ENCODE measurements around the gene CDH1.

Gene CDH1

DNA sequence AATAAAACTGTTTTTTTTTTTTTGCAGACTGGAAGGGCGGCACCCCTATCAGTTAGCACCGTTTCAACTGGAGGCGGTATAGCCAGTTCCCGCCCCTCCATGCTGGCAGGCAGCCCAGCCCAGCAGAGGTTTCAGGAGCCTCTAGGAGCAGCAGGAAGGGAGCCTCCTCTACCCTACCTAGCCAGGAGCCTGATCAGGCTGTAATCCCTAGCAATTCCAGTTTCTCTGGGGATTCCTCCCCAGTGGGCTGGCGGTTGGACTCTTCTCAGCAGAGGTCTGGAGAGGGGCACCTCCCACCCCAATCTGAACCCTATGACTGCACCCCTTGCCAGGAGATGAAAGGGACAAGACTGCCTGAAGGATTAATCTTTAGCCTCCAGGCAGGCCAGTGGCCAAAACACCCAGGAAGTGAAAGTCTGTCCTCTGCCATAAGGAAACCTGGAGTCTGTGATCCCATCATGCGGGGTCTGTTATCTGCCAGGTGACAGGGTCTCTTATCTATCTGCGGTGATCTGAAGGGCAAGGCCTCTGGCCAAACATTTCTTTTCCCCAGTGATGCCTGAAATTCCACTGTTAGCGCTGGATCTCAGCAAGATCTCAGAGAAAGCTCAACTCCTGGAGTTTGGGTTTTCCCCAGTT lies 4.9 kb upstream of the CDH1 start:
- no peak for DNase-seq (ENCODE audit: low spot score)

DNA sequence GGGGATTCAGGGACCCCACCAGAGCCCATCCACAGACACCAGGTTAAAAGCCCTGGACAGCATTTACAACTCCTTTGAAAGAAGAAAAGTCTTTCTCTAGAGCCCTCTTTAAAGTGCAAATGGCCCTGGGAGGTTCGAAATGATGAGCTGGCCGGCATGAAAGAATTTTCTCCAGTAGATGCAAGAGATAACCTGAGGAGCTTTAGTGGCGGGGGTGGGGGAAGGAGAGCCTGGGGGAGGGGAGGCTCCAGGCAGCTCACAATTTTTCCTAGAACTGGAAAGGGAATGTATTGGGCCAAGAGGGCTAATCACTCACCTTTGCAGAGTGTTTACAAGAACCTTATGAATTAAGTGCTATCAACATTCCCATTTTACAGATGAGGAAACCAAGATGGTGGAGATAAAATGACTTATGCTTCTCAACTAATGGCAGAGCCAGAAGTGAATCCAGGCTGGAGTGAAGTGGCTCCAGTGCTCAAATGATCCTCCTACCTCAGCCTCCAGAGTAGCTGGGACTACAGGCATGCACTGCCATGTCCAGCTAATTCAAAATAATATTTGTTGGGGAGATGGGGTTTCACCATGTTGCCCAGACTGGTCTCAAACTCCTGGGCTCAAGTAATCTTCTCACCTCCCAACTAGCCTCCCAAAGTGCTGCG lies 4.2 kb upstream of the CDH1 start:
- DNase-seq (ENCODE audit: low spot score), result no peak

DNA sequence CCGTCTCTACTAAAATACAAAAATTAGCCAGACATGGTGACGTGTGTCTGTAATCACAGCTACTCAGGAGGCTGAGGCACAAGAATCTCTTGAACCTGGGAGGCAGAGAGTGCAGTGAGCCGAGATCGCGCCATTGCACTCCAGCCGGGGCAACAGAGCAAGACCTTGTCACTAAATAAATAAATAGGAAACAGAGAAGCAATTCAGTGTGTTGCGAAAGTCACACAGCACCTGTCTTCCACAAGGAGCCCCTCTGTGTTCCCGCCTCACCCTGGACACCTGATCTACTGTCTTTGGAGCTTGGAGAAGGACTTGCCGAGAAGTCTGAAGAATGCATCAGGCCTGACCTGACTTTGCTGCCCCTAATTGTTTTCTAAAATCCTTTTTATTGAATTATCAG lies 3.5 kb upstream of the CDH1 start:
- no peak for DNase-seq (ENCODE audit: low spot score)

DNA sequence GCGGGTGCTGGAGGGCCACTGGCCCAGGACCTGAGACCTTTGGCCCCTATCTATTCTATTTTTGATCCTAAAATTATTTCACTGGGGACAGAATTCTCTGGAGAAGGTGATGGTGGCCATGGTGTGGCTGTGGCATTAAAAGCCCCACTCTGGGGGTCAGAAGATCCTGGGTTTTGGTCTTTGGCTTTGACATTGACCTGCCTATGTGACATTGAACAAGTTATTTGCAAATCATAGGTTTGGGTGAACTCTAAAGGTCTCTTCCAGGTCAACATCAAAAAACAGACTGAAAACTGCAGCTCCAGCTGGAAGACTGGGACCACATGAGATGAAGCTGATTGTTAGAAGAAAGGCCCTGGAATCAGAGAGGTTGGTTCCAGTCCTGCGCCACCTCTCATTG lies 2.3 kb upstream of the CDH1 start:
- DNase-seq (ENCODE audit: low spot score), result no peak

DNA sequence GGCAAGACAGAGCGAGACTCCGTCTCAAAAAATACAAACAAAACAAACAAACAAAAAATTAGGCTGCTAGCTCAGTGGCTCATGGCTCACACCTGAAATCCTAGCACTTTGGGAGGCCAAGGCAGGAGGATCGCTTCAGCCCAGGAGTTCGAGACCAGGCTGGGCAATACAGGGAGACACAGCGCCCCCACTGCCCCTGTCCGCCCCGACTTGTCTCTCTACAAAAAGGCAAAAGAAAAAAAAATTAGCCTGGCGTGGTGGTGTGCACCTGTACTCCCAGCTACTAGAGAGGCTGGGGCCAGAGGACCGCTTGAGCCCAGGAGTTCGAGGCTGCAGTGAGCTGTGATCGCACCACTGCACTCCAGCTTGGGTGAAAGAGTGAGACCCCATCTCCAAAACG lies 531 bp upstream of the CDH1 start:
- no peak for DNase-seq (ENCODE audit: low spot score)

DNA sequence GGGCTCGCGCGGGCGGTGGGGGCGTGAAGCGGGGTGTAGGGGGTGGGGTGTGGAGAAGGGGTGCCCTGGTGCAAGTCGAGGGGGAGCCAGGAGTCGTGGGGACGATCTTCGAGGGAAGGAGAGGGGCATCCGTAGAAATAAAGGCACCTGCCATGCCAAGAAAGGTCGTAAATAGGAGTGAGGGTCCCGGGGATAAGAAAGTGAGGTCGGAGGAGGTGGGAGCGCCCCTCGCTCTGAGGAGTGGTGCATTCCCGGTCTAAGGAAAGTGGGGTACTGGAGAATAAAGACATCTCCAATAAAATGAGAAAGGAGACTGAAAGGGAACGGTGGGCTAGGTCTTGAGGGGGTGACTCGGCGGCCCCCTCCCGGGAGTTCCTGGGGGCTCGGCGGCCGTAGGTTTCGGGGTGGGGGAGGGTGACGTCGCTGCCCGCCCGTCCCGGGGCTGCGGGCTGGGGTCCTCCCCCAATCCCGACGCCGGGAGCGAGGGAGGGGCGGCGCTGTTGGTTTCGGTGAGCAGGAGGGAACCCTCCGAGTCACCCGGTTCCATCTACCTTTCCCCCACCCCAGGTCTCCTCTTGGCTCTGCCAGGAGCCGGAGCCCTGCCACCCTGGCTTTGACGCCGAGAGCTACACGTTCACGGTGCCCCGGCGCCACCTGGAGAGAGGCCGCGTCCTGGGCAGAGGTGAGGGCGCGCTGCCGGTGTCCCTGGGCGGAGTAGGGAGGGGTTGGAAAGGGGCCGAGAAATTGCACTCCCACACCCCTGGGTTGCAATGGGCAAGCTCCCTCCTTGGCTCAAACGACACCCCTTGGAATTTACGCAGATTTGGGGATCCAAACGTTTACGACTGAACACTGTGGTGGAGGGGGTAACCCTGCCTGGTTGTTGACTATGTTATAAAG lies 888 bp downstream of the CDH1 start:
- no peak for DNase-seq (ENCODE audit: low spot score)

DNA sequence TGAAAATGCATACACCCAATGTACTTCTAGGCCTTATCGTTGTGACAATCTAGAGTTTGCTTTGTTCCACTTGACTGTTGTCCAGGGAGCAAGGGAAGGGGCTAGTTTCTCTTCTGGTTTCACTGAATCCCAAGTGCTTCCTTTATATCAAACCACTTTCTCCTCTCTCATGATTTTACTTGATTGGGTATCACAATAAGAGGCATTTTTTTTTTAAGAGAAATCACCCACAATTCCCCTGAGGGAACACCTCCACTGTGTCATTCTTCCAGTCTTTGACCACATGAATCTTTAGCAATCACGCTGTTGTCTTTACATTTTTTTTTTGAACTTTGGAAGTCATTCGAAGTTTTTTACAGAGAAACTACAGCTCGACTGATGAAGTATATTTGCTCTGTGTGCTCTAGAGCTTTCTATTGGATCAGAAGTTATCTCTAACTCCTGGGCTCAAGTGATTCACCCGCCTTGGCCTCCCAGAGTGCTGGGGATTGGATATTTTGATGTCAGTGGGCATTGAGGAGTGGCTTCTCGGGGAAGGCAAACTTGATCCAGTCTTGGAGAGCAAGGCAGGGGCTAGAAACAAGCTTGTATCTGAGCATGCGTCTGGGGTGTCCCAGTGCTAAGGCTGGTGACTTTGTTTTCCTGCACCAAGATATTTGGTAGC lies 3.0 kb downstream of the CDH1 start:
- no peak for DNase-seq (ENCODE audit: low spot score)

DNA sequence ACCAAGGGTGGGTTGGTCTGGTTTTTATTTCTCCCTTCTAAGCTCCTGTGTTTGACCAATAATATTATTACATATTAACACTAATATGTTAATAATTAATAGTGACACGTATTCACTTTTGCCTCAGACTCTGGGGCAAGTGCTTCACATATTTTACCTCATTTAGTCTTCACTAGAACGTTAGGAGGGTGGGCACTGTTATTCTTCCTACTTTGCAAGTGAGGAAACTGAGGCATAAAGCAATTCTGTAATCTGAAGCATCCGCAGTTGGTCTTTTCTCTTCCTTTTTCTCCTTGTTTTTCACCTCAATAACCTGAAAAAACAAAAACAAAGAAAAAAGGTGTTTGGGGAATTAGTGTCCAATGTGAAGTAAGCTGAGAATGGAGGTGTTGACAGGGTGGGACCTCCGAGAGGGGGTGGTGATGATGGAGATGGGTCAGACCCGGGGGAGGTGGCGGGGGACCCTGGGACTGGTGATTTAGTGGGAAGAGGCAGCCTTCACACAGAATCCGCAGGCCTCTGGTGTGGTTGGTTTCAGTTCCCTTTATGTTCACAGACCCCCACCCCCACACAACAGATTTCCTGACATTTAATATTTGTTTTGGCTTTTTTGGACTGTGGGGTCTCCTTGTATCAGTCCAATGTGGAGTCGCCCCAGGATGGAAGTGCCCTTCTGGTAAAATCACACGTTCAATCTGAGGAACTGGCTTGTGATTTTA lies 3.7 kb downstream of the CDH1 start:
- no peak for DNase-seq (ENCODE audit: low spot score)

DNA sequence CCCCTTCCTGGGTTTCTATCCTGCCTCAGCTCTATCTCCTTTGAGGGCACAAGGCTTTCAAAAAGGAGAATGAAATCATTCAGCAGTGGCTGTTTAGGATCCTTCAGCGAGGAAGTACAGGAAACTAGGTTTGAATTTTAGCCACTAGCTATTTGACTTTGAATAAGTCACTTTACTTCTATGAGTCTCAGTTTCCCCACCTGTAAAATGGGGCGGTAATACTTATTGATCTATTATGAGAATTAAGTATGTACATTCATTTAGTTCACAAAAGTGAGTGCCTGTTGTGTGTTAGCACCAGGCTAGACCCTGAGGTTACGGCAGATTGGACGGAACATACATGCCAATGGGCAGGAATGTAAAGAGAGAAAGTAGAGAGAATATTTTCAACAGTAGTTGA lies 6.6 kb downstream of the CDH1 start:
- no peak for DNase-seq (ENCODE audit: low spot score)

DNA sequence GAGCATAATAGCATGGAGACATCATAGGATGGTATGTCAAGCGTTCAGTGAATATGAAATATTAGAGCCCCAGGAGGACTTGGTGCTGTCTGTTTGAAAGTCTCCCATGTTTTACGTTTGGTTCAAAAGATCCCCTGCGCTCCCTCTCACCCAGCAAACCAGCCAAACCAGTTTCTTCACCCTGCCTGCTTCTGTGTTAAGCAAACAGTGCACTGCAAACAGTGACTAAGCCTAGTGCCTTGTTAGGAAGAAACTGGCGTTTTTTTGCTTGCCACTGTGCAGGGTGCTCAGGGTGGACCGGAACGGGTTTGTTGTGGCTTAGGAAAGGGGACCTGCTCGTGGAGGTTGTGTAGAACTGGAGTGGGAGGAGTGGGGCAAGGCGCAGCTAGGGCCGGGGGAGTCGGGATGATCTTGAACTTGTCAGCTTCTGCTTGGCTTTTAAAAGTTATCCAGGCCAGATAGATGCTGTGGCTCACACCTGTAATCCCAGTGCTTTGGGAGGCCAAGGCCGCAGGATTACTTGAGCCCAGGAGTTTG lies 7.7 kb downstream of the CDH1 start:
- no peak for DNase-seq (ENCODE audit: low spot score)

DNA sequence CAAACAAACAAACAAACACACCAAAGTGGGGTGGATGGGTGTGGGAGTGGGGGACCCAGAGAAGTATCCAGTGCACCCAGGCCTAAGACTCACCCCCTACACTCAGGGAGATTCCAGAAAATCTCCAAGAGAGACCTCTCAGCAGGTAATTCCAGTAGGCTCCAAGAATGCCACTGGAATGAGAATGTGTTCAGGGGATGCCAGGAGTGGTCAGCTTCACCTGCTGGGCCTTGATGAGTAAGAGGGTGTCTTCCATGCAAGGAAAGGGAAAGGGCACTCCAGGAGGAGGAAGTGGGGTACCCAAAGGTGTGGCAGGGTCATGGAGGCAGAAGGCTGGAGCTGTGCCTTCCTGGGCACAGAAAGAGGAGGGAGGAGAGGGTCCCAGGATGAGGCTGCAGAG lies 9.9 kb downstream of the CDH1 start:
- no peak for DNase-seq (ENCODE audit: low spot score)

DNA sequence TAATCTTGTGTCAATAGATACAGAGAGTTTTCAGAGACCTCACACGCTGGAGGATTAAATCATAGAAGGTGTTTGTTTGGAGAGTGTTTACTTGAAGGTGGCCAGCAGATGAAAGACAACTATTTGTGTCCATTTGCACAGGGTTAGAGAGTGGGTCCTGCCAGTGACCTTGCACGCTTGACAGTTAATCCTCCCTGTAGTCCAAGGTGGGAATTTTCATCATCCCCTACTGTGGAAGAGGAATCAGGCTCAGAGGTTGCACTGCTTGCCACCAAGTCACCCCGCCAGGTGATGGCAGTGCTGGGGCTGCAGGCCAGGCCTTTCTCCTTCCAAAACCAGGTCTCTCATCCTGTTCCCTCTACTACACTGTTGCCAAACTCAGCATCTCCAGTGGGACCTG lies 12.3 kb downstream of the CDH1 start:
- DNase-seq (ENCODE audit: low spot score), result no peak

DNA sequence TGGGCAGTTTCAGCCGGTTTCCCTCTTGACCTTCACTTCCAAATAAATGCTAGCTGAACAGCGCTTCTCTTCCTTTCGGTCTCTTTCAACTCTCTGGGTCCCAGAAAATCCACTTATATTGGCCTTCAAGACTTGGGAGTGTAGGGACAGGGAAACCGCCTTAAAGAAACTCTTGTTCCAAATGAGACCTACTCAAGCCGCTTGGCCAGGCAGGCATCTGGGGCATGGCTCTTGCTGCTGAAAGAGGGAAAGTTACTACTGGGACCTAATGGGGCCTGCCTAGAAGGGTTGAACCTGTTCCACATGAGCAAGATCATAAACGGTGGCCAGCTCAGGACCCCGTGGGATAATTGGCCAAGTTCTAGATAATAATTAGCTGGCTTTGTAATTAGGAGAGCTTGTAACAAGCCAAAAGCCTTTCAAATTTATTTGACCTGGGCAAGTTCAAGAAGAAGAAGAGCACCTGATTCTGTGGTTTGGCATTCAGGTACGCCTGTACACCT lies 13.2 kb downstream of the CDH1 start:
- no peak for DNase-seq (ENCODE audit: low spot score)

DNA sequence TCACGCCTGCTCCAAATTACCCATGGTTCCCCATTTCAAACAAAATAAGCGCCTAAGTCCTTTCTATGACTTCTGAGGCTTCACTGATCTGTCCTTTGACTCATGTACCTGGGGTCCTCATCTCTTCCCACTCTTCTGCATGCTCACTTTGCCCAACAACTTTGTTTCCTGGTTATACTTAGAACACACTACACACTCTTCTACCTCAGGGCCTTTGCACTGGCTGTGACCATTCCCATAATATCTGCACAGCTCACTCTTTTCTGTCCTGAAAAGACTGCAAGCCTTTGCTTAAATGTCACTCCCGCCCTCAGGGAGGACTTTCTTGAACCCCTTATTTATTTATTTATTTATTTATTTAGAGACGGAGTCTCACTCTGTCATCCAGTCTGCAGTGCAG lies 14.1 kb downstream of the CDH1 start:
- DNase-seq (ENCODE audit: low spot score), result no peak

DNA sequence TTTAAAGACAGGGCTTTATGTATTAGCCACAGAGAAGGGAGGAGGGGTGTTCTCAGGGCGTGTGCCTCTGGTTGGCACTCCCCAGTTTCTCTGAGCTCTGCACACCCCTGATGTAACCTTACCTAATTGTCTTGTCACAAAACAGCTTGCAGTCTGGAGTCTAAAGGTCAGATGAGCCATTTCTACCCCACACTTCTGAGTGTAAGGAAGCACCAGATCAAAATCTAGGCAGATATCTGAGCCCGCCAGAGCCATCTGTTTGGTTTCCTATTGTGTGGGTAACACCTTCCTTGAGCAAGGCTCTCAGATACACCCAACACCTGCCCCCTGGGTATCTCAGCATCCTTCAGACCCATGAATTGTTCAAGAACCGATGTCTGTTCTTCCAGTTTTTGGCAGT lies 15.5 kb downstream of the CDH1 start:
- DNase-seq (ENCODE audit: low spot score), result no peak

DNA sequence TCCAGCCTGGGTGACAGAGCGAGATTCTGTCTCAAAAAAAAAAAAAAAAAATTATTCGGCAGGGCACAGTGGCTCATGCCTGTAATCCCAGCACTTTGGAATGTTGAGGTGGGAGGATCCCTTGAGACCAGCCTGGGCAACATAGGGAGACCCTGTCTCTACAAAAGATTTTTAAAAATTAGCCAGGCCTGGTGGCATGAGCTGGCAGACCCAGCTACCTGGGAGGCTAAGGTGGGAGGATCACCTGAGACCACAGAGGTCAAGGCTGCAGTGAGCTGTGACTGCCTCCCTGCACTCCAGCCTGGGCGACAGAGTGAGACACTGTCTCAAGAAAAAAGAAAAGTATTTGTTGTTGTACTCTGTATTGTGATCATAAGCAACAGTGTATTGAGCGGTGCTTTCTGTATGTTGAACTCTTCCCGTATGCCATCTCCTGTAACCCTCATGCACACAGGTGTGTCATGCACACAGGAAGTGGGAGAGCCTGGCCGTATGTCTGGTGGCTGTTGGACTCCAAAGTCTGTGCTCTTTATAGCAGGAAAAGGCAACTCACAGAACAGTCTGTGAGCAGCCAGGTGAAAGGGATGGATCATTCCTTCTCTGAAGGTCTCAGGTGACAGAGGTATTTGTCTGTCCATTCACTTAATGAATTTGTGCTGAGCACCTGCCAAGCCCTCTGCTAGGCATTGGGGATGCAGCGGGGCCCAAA lies 17.1 kb downstream of the CDH1 start:
- DNase-seq (ENCODE audit: low spot score), result no peak

DNA sequence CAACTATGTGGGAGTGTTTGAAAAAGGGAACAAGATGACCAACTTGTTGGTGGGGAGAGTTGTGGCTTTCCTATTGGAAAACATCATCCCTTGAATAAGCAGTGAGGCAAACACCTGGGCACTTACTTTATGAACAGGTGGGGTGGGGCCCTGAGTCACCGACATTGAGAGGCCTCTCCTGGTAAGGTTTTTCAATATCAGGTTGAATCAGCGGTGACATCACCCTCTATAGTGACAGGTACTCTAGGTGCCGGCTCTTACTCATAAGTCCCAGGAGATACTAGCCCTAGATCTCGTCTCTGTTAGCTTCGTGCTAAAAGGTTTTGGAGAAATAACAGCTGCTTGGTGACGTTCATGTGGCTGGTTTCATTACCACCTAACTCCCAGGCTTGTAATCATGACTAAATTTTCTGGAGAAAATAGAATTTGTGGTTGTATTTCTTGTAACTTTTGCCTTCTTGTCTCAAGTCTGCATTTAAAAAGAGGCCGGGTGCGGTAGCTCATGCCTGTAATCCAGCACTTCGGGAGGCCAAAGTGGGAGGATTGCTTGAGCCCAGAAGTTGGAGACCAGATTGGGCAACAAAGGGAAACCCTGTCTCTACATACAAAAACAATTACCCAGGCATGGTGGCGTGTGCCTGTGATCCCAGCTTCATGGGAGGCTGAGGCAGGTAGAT lies 19.3 kb downstream of the CDH1 start:
- DNase-seq (ENCODE audit: low spot score), result no peak

DNA sequence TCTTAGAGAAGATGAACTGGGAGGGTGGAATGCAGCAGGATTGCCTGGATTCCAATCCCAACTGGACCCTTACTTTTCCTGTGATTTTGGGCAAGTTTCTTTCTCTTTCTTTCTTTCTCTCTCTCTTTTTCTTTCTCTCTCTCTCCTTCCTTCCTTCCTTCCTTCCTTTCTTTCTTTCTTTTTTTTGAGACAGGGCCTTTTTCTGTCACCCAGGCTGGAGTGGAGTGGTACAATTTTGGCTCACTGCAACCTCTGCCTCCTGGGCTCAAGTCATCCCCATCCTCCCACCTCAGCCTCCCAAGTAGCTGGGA lies 20.5 kb downstream of the CDH1 start:
- no peak for DNase-seq (ENCODE audit: low spot score)

DNA sequence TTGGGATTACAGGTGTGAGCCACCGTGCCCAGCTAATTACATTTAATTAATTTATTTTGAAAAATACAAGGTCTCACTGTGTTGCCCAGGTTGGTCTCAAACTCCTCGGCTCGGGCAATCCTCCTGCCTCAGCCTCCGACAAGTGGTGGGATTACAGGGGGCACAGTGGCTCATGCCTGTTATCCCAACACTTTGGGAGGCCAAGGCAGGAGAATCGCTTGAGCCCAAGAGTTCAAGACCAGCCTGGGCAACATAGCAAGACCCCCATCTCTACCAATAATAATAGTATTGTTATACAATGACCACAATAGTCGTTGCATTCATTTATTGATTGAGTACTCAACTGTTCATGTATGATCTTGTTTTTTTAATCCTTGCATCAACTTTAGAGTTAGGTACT lies 22.0 kb downstream of the CDH1 start:
- no peak for DNase-seq (ENCODE audit: low spot score)

DNA sequence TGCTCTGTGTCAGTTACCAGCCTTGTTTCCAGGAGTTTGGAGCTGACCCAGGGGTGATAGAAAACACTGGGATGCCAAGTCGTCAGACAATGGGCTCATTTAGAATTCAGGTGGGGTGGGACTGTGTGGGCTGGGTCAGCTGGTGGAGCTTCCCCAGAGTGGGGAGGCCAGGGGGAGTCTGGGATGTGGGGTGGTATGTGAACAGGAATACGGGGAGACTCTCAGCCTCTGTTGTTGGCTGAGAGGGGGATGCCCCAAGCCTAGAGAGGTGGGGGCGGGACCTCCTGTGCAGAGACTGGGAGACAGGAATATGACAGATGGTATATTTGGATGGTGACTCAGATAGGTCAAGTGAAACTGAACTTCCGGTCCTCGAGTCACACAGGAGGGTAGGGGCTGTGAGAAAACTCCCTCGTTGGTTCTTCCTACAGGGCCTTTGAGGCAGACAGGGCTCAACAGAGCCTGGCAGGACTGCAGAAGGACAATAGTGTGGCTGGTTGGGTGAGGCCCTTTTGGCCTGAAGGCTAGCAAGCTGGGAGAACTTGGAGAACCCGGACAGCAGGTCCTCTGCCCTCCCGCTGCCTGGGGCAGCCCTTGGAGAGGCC lies 23.7 kb downstream of the CDH1 start:
- no peak for DNase-seq (ENCODE audit: low spot score)
